Mesodermal cell (in vitro differentiated cells): ENCODE measurements around the gene DNASE1.
A peak's percentile ranks its signal among the peaks of the same experiment; 100 is the strongest.

Experiments used
- H3K27ac ChIP-seq: 2 replicates; pipeline ENCODE4 v1.7.0; 2013; ENCODE audit warnings: mild to moderate bottlenecking, low read depth, low read length, moderate library complexity; ENCODE audit not compliant: severe bottlenecking
- H3K36me3 ChIP-seq: 2 replicates; pipeline ENCODE4 v1.7.1; 2013; ENCODE audit warnings: mild to moderate bottlenecking, low read length, moderate library complexity; ENCODE audit not compliant: control insufficient read depth, insufficient read depth
- H3K4me1 ChIP-seq: one replicate; pipeline ENCODE4 v1.7.1; 2013; ENCODE audit warnings: mild to moderate bottlenecking, low read length; ENCODE audit not compliant: insufficient read depth, control insufficient read depth, poor library complexity, severe bottlenecking
- H3K4me3 ChIP-seq: 2 replicates; pipeline ENCODE4 v1.7.0; 2013; ENCODE audit warnings: low read length, control low read depth, mild to moderate bottlenecking; ENCODE audit not compliant: insufficient read depth, poor library complexity, severe bottlenecking; ENCODE audit errors: extremely low read depth
- H3K9me3 ChIP-seq: 2 replicates; pipeline ENCODE4 v1.7.1; 2013; ENCODE audit warnings: mild to moderate bottlenecking, low read length, moderate library complexity; ENCODE audit not compliant: control insufficient read depth
- WGBS, 2 experiments: methylation state at CpG; one replicate each; pipeline ENCODE4 v1.1.5; 2013; ENCODE audit warnings: missing lambda C conversion rate in 2 of 2; ENCODE audit not compliant: insufficient coverage in 2 of 2; 5-methylcytosine and 5-hydroxymethylcytosine counted together

The DNASE1 gene

DNA sequence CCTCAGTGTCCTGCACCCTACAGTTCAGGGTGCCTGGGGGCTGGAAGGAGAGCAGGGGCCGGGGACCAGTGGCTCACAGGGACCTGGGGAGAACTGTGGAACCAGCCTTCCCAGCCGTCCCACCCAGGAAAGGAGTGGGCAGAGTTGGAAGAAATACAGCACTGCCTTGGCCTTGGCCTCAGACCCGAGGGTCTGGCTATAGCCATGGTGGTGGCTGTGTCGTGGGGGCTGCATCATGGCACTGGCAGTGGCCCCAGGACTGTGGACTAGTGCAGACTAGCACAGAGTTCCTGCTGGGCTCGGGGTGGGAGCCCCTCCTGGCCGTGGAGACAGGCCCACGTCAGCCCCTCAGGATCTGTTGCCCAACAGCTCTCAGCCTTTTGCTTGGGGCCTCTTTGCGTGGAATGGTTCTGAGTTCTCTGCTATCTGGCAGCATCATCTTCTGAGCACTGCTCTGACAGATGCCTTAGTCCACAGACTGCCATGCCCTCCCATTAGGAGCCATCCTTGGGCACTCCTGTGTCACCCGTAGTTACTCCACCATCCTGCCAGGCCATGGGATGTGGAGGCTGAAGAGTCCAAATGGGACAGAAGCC lies 12.6 kb upstream of the DNASE1 start:
- 92 to 98% methylated on average over 8 to 9 of the region's 9 CpGs for WGBS, 2 experiments
- no peak overlapping the region for H3K27ac ChIP-seq
- H3K4me3 ChIP-seq, result no peak overlapping the region
- no peaks in the 10 kb centered on the region for H3K9me3 ChIP-seq
- peaks cover 48% of the 10 kb centered on the region for H3K4me1 ChIP-seq
- peaks cover 8% of the 10 kb centered on the region for H3K36me3 ChIP-seq

DNA sequence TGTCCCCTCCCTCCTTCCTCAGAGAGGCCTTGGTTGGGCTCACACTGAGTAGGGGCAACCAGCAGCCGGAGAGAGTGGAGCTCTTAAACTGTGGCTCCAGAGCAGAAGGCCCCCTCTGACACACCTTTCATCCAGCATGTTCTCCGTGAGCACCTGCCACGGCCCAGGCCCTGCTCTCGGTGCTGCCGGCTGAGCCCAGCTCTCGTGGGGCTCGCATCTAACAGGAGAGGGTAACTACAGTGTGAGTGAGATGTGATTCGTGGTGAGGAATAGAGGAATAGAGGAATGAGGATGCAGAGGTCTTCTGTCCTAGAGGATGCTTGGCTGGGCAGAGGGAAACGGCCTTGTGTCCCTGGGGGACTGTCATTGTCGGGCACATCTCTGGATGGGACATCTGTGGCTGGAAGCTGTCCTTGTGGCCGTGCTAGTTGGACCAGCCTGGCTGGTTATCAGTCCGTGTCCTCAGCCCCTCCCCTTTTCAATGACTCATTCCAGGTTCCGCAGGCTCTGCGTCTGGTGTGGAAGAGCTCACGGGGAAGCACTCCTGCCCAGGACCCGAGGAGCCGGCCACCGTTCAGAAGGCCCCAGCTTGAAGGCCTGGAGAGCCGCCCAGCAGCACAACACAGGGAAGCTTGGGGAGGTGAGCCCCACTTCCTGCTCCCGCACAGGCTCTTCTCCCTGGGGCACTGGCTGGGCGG lies 11.9 kb upstream of the DNASE1 start:
- H3K4me3 ChIP-seq, result no peak overlapping the region
- H3K9me3 ChIP-seq, result no peaks in the 10 kb centered on the region
- 76 to 80% methylated on average over 12 to 21 of the region's 21 CpGs for WGBS, 2 experiments
- peak overlapping the region; percentile 73 for H3K27ac ChIP-seq
- H3K36me3 ChIP-seq, result peaks cover 8% of the 10 kb centered on the region
- H3K4me1 ChIP-seq, result peaks cover 43% of the 10 kb centered on the region

DNA sequence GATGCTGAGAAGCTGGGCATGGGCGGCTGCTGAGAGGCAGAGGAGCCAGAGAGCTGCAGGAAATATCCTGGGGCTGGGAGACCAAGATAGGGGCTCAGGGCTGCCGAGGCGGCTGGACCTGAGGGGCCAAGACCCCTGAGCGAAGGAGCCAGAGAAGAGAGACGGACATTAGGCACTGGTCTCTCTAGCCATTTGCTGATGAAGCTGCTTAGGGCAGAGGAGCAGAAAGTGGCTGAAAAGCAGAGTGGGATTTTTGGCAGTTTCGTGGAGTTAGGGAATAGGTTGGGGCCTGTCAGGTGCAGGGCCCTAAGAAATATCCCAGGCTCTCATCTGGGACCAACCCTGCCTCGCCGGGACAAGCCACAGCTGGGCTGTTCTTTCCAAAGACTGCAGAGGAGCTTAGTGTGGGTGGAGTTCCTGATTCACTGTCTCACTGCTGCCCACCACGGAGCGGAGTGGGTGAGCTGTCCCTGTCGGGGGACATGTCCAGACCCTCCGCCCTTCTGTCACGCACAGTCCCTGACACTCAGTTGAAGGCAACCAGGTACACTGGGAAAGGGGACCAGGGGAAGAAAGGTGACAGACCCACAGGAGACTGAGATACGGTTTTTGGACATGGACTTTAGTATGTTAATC lies 11.3 kb upstream of the DNASE1 start:
- Histone ChIP-seq H3K4me3 (no peak overlapping the region), H3K27ac (peak overlapping the region; percentile 73), H3K36me3 (peaks cover 8% of the 10 kb centered on the region), H3K9me3 (no peaks in the 10 kb centered on the region), H3K4me1 (peaks cover 39% of the 10 kb centered on the region)
- WGBS, 2 experiments, result 91 to 98% methylated on average over 7 to 11 of the region's 14 CpGs

DNA sequence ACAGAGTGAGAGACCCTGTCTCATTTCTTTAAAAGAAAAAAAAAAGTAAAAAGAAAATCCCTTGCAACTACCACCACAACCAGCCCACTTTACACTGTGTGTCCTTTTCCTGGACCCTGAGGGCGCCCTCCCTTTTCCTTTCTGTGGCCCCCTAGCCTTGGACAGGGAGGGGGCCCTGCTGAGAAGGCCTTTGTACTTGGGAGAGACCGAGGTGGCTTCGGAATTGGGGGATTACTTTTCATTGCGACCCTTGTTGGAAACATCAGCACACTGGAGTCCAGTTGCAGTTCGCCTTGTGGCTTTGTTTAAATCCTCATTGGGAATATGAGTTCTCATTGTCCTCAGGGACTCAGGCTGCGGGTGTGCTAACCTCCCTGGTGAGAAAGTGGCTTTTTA lies 9.4 kb upstream of the DNASE1 start:
- H3K36me3 ChIP-seq, result peaks cover 8% of the 10 kb centered on the region
- H3K4me1 ChIP-seq, result peaks cover 36% of the 10 kb centered on the region
- H3K9me3 ChIP-seq, result no peaks in the 10 kb centered on the region
- H3K27ac ChIP-seq, result peak overlapping the region; percentile 62
- H3K4me3 ChIP-seq, result no peak overlapping the region
- 45 to 60% methylated on average over 3 to 5 of the region's 6 CpGs for WGBS, 2 experiments

DNA sequence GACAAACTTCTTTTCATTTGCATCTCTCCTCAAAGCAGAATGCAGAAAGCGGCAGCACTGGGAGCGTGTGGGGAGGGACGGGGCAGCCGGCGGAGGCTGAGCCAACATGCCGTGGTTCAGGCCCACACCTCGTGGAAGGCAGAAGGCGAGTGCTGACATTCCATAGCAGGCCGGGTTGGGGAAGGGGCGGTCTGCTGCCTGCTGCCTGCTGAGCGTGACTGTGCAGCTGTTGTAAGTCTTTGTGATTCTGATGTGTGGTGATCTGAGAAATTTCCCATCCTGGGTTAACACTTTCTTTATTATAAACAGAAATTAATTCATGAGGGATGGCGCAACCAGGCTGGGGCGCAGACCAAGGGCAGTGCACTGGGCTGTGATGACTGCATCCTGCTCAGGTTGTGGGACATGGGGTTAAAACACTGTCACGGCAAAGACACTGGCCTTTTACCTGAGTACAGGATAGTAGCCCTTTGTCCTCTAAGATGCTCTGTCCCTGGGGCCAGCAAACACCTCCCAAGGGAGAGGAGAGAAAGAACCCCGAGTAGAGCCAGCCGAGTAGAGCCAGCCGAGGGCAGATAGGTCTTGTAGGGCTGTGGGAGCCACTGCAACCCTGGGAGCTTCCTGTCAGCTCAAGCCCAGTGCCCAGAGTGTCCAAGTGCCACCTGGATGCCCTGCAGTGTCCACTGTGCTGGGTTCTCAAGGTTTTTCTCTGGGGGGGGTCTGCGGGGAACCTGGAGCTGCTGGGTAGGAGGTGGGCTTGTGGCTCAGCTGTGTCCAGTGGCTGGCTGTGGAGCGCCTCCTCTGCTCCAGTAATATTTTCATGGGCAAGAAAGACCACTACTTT lies 8.8 kb upstream of the DNASE1 start:
- Histone ChIP-seq H3K4me3 (no peak overlapping the region), H3K9me3 (no peaks in the 10 kb centered on the region), H3K4me1 (peaks cover 33% of the 10 kb centered on the region), H3K36me3 (peaks cover 7% of the 10 kb centered on the region), H3K27ac (peak overlapping the region; percentile 62)
- WGBS, 2 experiments, result 51 to 61% methylated on average over 13 of the region's 19 CpGs

DNA sequence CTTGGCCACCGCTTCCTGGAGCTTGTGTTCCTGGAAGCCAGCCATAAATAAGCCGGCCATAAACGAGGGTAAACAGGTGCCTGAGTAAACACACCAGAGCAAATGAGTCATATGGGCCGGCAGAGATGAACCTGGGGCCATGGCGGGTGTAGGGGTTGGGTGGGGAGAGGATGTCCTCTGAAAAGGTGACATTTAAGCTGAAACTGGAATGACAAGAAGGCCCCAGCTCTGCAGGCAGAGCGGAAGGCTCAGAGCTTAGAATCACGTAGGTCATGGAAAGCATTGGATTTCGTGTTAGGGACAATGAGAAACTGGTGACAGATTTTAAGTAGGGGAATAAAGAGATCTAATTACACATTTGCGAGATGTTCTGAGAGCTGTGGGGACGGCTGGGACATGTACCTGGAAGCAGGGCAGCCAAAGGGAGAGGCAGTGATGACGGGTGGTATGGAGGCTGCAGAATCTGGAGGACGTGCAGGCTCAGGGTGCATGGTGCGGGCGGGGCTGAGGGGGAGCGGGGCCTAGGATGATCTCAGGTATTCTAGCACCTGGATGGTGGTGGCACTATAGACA lies 8.1 kb upstream of the DNASE1 start:
- Histone ChIP-seq H3K4me1 (peaks cover 33% of the 10 kb centered on the region), H3K9me3 (no peaks in the 10 kb centered on the region), H3K27ac (no peak overlapping the region), H3K36me3 (peaks cover 9% of the 10 kb centered on the region), H3K4me3 (no peak overlapping the region)
- 89 to 90% methylated on average over 13 to 14 of the region's 15 CpGs for WGBS, 2 experiments

DNA sequence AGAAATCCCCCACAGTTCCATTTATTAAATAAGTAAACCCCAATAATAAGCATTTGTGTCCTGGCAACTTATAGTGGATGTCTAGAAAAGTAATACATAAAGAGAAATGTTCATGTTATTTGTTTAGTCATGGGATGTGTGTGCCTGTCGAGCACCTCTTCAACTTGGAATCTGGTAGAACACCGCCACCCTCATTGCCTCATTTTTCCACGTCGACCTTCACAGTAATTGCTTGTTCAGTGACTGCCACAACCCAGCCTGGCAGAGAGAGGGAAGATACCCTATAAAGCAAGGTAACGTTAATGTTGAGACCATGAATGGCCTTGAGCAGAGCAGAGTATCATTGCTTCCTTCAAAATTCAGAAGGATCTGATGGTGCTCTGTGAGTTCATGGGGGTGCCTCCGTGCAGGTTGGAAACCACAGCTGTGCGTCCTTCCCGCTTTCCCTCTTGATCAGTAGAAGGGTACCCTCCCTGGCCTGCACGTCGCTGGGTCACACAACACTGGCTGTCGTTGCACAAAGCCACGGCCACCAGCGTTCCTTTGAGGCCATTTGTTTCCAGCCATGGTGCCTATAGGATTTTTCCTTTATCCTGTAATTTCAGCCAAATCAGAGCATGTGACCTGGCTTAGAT lies 3.7 kb upstream of the DNASE1 start:
- Histone ChIP-seq H3K9me3 (no peaks in the 10 kb centered on the region), H3K27ac (no peak overlapping the region), H3K4me1 (peaks cover 6% of the 10 kb centered on the region), H3K4me3 (no peak overlapping the region), H3K36me3 (peaks cover 39% of the 10 kb centered on the region)
- 93 to 94% methylated on average over 9 to 13 of the region's 13 CpGs for WGBS, 2 experiments

DNA sequence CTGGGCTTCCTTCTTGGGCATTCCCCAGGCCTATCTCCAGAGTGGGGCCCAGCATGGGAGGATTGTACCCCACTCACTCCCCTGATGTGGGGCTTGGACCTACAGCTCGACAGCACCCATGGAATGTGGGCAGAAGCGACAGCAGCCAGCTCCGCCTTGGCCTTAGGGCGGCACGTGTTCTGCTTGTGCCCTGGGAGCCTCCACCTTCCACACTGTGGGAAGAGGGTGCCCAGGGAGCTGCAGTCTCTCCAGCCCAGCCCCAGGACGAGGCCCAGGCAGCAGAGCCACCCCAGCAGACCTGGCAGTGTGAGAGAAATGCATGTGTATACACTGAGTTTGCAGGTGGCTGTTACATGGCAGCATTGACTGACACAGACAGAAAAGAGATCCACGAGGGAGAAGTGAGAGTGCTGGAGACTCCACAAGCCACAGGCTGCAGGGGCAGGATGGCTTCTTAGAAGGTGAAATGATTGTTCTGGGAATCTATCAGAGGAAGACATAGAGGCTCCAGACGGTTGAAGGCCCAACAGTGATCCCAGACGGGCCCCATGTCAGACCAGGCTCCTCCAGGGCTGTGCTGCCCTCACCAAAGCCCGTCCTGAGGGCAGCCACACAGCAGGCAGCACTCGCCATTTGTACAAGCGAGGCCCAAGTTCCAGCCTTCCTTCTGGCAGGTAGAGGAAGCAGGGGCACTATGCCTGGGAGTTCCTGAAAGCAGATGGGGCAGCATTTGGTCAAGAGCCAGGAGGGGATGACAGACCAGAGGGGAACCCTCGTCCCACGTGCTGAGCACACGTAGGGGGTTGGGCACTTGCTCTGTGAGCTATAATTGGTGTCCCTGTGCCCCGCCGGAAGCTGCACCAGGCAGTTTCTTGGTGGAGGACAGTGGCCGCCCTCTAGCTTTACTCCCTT lies 2.8 kb upstream of the DNASE1 start:
- Histone ChIP-seq H3K36me3 (peaks cover 43% of the 10 kb centered on the region), H3K27ac (no peak overlapping the region), H3K9me3 (no peaks in the 10 kb centered on the region), H3K4me3 (no peak overlapping the region), H3K4me1 (no peaks in the 10 kb centered on the region)
- 87 to 88% methylated on average over 14 to 17 of the region's 18 CpGs for WGBS, 2 experiments

DNA sequence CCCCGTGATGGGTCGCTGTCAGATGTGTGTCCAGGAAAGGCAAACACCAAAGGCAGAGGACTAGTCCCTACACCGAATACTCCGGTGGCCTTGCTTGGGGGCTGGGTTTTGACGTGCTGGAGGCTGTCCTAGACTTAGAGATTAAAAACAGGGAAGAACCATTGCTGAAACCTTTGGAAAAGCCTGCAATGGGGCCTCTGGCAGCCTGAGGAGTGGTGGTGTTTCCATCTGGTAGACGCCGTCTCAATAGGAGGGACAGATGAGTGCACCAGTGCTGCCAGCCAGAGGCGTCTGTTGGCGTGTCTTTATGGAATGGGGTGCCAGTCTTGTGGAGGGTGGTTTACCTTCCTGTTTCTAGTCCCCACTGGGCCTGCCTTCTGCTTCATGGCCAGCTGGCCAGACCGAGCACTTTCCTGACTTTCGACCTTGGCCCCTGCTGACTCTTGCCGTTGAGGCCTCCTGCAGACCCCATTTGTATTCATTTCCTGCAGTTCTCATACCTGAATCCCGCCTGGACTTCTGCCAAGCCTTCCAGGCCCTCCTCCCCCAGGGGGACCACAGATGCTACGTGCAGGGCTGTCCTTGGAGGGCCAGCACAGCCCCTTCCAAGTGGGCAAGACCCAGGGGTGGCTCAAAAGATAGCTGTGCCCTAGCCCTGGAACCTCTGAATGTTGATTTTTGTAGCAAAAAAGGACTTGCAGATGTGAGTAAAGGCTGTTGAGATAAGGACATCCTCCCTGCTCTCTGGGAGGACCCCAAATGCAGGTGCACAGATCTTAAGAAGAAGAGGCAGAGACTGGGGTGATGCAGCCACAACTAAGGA lies 1.9 kb upstream of the DNASE1 start:
- Histone ChIP-seq H3K36me3 (peaks cover 51% of the 10 kb centered on the region), H3K4me1 (no peaks in the 10 kb centered on the region), H3K4me3 (no peak overlapping the region), H3K27ac (no peak overlapping the region), H3K9me3 (no peaks in the 10 kb centered on the region)
- WGBS, 2 experiments, result 90 to 91% methylated on average over 9 to 14 of the region's 14 CpGs
